Caco-2 (cell line): ENCODE measurements around the gene OSCP1. TPM values are rescaled to one million over a fixed set of nuclear protein-coding genes. Genes with fewer than 3 reads are reported as not detected.
A peak's percentile ranks its signal among the peaks of the same experiment; 100 is the strongest.

ENCODE experiments used
- BruUV-seq: library from RNA; stranded (reverse); fragments of 400-500 nt; replicated peaks from 2 replicates; lab custom pipeline; 2021; lab: Mats Ljungman, UMichigan
- CTCF ChIA-PET: fragments of 300-600 bp; sonication (Branson Sonifier 250); formaldehyde crosslinking; loops from one replicate; lab custom pipeline; 2022; ENCODE audit warnings: antibody characterized with exemption; lab: Charles Lee
- POLR2A ChIA-PET: fragments of 300-600 bp; sonication (Branson Sonifier 250); formaldehyde crosslinking; loops from one replicate; lab custom pipeline; 2022; ENCODE audit warnings: antibody characterized with exemption; lab: Charles Lee
- DNase-seq, 2 experiments: peaks; one replicate each; pipeline versions ENCODE4 v3.0.0 to v3.0.0-alpha.2; 2020 to 2022
- H3K27me3 ChIP-seq: replicated peaks from 2 replicates; pipeline ENCODE4 v1.6.0; 2011; ENCODE audit warnings: low read length; ENCODE audit not compliant: control insufficient read depth, insufficient read depth
- H3K36me3 ChIP-seq: 2 replicates; pipeline ENCODE4 v1.5.1; 2011; ENCODE audit warnings: low read length; ENCODE audit not compliant: control insufficient read depth, insufficient read depth
- H3K4me1 ChIP-seq: fragments of 250-450 bp; sonication (Bioruptor Pico); 2 replicates; pipeline ENCODE4 v1.5.1; 2020; ENCODE audit warnings: mild to moderate bottlenecking
- H3K4me3 ChIP-seq: 2 replicates; pipeline ENCODE4 v1.5.1; 2011; ENCODE audit warnings: low read depth, mild to moderate bottlenecking, control low read depth, low read length
- H3K9me3 ChIP-seq: fragments of 250-450 bp; sonication (Bioruptor Pico); 2 replicates; pipeline ENCODE4 v1.5.1; 2020; ENCODE audit warnings: mild to moderate bottlenecking, moderate library complexity
- H3K27ac Mint-ChIP-seq: one replicate; pipeline ENCODE4 v1.8.0; 2022; ENCODE audit warnings: mixed read lengths; ENCODE audit not compliant: unreplicated experiment
- H3K27me3 Mint-ChIP-seq: one replicate; pipeline ENCODE4 v1.8.0; 2022; ENCODE audit warnings: mixed read lengths; ENCODE audit not compliant: insufficient read depth, unreplicated experiment
- H3K36me3 Mint-ChIP-seq: one replicate; pipeline ENCODE4 v1.8.0; 2022; ENCODE audit warnings: mild to moderate bottlenecking, mixed read lengths; ENCODE audit not compliant: insufficient read depth, unreplicated experiment
- H3K4me1 Mint-ChIP-seq: one replicate; pipeline ENCODE4 v1.8.0; 2022; ENCODE audit warnings: low read depth, mixed read lengths; ENCODE audit not compliant: unreplicated experiment
- H3K4me3 Mint-ChIP-seq: one replicate; pipeline ENCODE4 v1.8.0; 2022; ENCODE audit warnings: mild to moderate bottlenecking, moderate library complexity, mixed read lengths; ENCODE audit not compliant: unreplicated experiment
- H3K9me3 Mint-ChIP-seq: one replicate; pipeline ENCODE4 v1.8.0; 2022; ENCODE audit warnings: mixed read lengths; ENCODE audit not compliant: unreplicated experiment
- intact Hi-C: fragments of 100-400 bp; cut with micrococcal nuclease; formaldehyde crosslinking; loops from one replicate; pipeline ENCODE4 v1.10.0; 2022; ENCODE audit not compliant: unreplicated experiment
- total RNA-seq: library from RNA; stranded (reverse); gene quantifications from 2 replicates; pipeline ENCODE4 v1.2.3, GENCODE V29; 2022
- TF ChIP-seq, protein P1 (sequence below), 2 experiments: fragments of 200-600 bp in 1 of 2; IDR thresholded peaks; 1 replicate in 1 of 2; 2 replicates in 1 of 2; pipeline versions ENCODE4 v1.5.1 to v1.8.0; 2011 to 2022; ENCODE audit warnings: antibody characterized with exemption in 1 of 2, control low read depth in 1 of 2, inconsistent platforms in 1 of 2, low read depth in 1 of 2, low read length in 1 of 2, mild to moderate bottlenecking in 1 of 2, moderate library complexity in 1 of 2; ENCODE audit not compliant: insufficient read depth in 1 of 2, severe bottlenecking in 1 of 2, unreplicated experiment in 1 of 2

OSCP1 gene
- total RNA-seq, 1 experiment from 2014 or later = 0.91 TPM

DNA sequence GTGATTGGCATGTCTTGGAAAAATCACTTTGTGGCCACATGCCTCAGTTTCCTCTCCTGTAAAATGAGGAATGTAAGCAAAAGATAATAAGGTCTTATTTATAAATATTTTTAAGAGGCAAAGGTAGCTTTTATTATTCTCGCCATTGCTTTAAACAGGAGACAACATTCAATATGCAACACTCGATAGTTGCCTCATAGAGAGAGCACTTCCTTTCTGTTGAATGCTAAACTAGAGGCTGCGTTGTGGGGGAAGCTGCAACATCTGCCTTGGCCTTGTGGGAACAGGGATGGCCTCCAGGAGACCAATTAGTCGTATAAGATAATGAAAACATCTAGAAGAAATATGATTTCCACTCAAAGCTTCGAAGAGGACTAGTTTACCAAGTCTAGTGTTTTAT is 3.5 kb downstream of the OSCP1 start:
- H3K36me3 ChIP-seq = no peaks in the 10 kb centered on the region
- no TSS peak for BruUV-seq
- Mint-ChIP-seq H3K4me1 (no peaks in the 10 kb centered on the region), H3K27me3 (no peaks in the 10 kb centered on the region), H3K27ac (no peak overlapping the region), H3K4me3 (no peak overlapping the region), H3K9me3 (no peaks in the 10 kb centered on the region), H3K36me3 (peaks cover 6% of the 10 kb centered on the region)
- H3K9me3 ChIP-seq = no peaks in the 10 kb centered on the region
- no peaks in the 10 kb centered on the region for H3K4me1 ChIP-seq
- no peaks in the 10 kb centered on the region for H3K27me3 ChIP-seq
- intact Hi-C loops = no loop called here
- ChIA-PET CTCF (no interaction called here), POLR2A (no interaction called here)
- no peak for DNase-seq
- H3K4me3 ChIP-seq = no peak overlapping the region
- TF ChIP-seq, protein P1, sequence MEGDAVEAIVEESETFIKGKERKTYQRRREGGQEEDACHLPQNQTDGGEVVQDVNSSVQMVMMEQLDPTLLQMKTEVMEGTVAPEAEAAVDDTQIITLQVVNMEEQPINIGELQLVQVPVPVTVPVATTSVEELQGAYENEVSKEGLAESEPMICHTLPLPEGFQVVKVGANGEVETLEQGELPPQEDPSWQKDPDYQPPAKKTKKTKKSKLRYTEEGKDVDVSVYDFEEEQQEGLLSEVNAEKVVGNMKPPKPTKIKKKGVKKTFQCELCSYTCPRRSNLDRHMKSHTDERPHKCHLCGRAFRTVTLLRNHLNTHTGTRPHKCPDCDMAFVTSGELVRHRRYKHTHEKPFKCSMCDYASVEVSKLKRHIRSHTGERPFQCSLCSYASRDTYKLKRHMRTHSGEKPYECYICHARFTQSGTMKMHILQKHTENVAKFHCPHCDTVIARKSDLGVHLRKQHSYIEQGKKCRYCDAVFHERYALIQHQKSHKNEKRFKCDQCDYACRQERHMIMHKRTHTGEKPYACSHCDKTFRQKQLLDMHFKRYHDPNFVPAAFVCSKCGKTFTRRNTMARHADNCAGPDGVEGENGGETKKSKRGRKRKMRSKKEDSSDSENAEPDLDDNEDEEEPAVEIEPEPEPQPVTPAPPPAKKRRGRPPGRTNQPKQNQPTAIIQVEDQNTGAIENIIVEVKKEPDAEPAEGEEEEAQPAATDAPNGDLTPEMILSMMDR (IDR thresholded peaks at IDR 0.05; ENCODE audit: insufficient read depth in 1 of 2, low read depth in 1 of 2, low read length in 1 of 2, severe bottlenecking in 1 of 2, unreplicated experiment in 1 of 2) = no peak

DNA sequence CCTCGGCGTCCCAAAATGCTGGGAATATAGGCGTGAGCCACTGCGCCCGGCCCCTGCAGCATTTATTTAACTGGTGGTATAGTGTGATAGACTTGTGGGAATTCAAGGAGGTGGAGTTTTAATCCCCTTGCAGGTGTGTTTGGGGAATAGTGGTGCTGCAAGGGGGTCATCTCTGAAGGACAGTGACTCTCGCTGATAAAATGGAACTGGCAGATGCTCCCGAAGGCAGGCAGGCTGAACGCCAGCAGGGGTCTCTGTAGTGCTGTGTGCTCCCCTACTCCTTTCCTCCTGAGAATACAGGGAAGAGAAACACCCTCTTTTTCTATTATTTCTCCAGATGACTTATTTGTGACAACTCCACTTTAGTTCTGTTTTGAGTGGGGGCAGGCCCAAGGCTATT is 4.0 kb downstream of the OSCP1 start:
- Mint-ChIP-seq H3K4me1 (no peaks in the 10 kb centered on the region), H3K9me3 (no peaks in the 10 kb centered on the region), H3K27ac (no peak overlapping the region), H3K27me3 (no peaks in the 10 kb centered on the region), H3K36me3 (peaks cover 6% of the 10 kb centered on the region), H3K4me3 (no peak overlapping the region)
- Histone ChIP-seq H3K4me1 (no peaks in the 10 kb centered on the region), H3K9me3 (no peaks in the 10 kb centered on the region), H3K36me3 (no peaks in the 10 kb centered on the region), H3K4me3 (no peak overlapping the region), H3K27me3 (no peaks in the 10 kb centered on the region)
- intact Hi-C loops = no loop called here
- CTCF ChIA-PET = no interaction called here
- peak in 1 of 2 experiments; percentile 56 for DNase-seq
- TF ChIP-seq, protein P1 (IDR thresholded peaks at IDR 0.05; ENCODE audit: insufficient read depth in 1 of 2, low read depth in 1 of 2, low read length in 1 of 2, severe bottlenecking in 1 of 2, unreplicated experiment in 1 of 2) = peak; percentile 38 to 71
- no TSS peak for BruUV-seq
- POLR2A ChIA-PET = no interaction called here

DNA sequence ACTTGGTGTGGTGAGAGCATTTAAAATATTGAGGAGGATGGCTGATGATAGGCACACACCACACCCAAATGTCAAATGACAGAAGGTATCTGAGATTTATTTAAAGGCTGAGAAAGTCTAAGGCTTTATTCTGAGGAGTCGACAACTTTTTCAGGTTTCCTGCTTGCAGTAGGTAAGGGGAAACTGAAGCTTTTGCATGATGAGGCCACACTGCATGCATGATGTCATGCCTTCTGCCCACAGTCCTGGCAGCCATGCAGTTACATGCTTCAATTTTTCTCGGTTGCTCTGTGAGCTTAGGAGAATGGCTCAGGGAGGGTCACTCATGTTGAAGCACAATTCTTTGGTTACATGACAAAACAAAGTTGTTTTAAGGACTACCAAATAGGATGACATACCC is 7.0 kb downstream of the OSCP1 start:
- Histone ChIP-seq H3K4me1 (no peaks in the 10 kb centered on the region), H3K36me3 (no peaks in the 10 kb centered on the region), H3K27me3 (no peaks in the 10 kb centered on the region), H3K4me3 (no peak overlapping the region), H3K9me3 (no peaks in the 10 kb centered on the region)
- no peaks in the 10 kb centered on the region for H3K27me3 Mint-ChIP-seq
- H3K4me3 Mint-ChIP-seq = no peak overlapping the region
- BruUV-seq = no TSS peak
- TF ChIP-seq, protein P1 (IDR thresholded peaks at IDR 0.05; ENCODE audit: insufficient read depth in 1 of 2, low read depth in 1 of 2, low read length in 1 of 2, severe bottlenecking in 1 of 2, unreplicated experiment in 1 of 2) = no peak
- no peaks in the 10 kb centered on the region for H3K9me3 Mint-ChIP-seq
- DNase-seq = no peak
- H3K4me1 Mint-ChIP-seq = no peaks in the 10 kb centered on the region
- ChIA-PET CTCF (no interaction called here), POLR2A (no interaction called here)
- no peaks in the 10 kb centered on the region for H3K36me3 Mint-ChIP-seq
- intact Hi-C loops = no loop called here
- H3K27ac Mint-ChIP-seq = no peak overlapping the region
